IMR-90 (cell line): Measurements from ENCODE around the gene FER1L5. TPM values are rescaled to one million over a fixed set of nuclear protein-coding genes. Genes with fewer than 3 reads are reported as not detected.
A peak's percentile ranks its signal among the peaks of the same experiment; 100 is the strongest.

Experiments
- ATAC-seq: fragments of 200-7000 bp; cut with Tn5 transposase; 2 replicates; pipeline ENCODE4 v1.9.1; 2020; ENCODE audit warnings: low read depth, mild to moderate bottlenecking, moderate library complexity
- BruUV-seq: library from RNA; stranded (reverse); fragments of 400-500 nt; replicated peaks from 2 replicates; lab custom pipeline; 2021; lab: Mats Ljungman, UMichigan
- CTCF ChIA-PET: fragments of 300-600 bp; formaldehyde crosslinking; extraction: SDS; loops from one replicate; lab custom pipeline; 2021; ENCODE audit warnings: antibody characterized with exemption; lab: Yijun Ruan, JAX
- POLR2A ChIA-PET: fragments of 300-600 bp; sonication (Branson Sonifier 250); formaldehyde crosslinking; loops from one replicate; lab custom pipeline; 2022; ENCODE audit warnings: antibody characterized with exemption; ENCODE audit not compliant: unreplicated experiment; lab: Charles Lee
- DNase-seq: peaks from one replicate; pipeline ENCODE4 v3.0.0; 2013
- H2AFZ ChIP-seq: replicated peaks from 2 replicates; pipeline ENCODE3; 2013; ENCODE audit warnings: low read length, mild to moderate bottlenecking; ENCODE audit not compliant: poor library complexity
- H2AK5ac ChIP-seq: 2 replicates; pipeline ENCODE4 v1.6.1; 2013; ENCODE audit warnings: low read depth, low read length, inconsistent platforms
- H2AK9ac ChIP-seq: replicated peaks from 2 replicates; pipeline ENCODE3; 2013; ENCODE audit warnings: mild to moderate bottlenecking, low read depth, low read length, moderate library complexity; ENCODE audit not compliant: poor library complexity
- H2BK120ac ChIP-seq: 2 replicates; pipeline ENCODE4 v1.6.1; 2013; ENCODE audit warnings: low read depth, low read length, inconsistent platforms
- H2BK15ac ChIP-seq: 3 replicates; pipeline ENCODE4 v1.6.1; 2013; ENCODE audit warnings: low read depth, low read length, inconsistent platforms
- H2BK20ac ChIP-seq: 2 replicates; pipeline ENCODE4 v1.6.1; 2013; ENCODE audit warnings: low read depth, mild to moderate bottlenecking, inconsistent platforms, low read length, moderate library complexity
- H2BK5ac ChIP-seq: 2 replicates; pipeline ENCODE4 v1.6.1; 2013; ENCODE audit warnings: mild to moderate bottlenecking, low read depth, low read length, inconsistent platforms; ENCODE audit not compliant: poor library complexity, severe bottlenecking
- H3K14ac ChIP-seq: replicated peaks from 2 replicates; pipeline ENCODE4 v1.6.1; 2013; ENCODE audit warnings: low read depth, low read length, inconsistent platforms
- H3K18ac ChIP-seq: 2 replicates; pipeline ENCODE4 v1.6.1; 2013; ENCODE audit warnings: low read depth, low read length, control low read depth
- H3K23ac ChIP-seq: 2 replicates; pipeline ENCODE4 v1.6.1; 2013; ENCODE audit warnings: low read depth, low read length, inconsistent platforms
- H3K27ac ChIP-seq: 2 replicates; pipeline ENCODE4 v1.5.1; 2013; ENCODE audit warnings: mild to moderate bottlenecking, control low read depth, low read length; ENCODE audit not compliant: insufficient read depth
- H3K27me3 ChIP-seq: 2 replicates; pipeline ENCODE4 v1.6.1; 2013; ENCODE audit warnings: low read length; ENCODE audit not compliant: control insufficient read depth, insufficient read depth
- H3K36me3 ChIP-seq: 2 replicates; pipeline ENCODE4 v1.6.1; 2013; ENCODE audit warnings: low read length, mixed read lengths; ENCODE audit not compliant: control insufficient read depth, insufficient read depth
- H3K4ac ChIP-seq: 2 replicates; pipeline ENCODE4 v1.6.1; 2013; ENCODE audit warnings: low read depth, low read length, inconsistent platforms
- H3K4me1 ChIP-seq: 2 replicates; pipeline ENCODE4 v1.6.1; 2013; ENCODE audit warnings: low read length, mixed read lengths; ENCODE audit not compliant: control insufficient read depth, insufficient read depth
- H3K4me2 ChIP-seq: 2 replicates; pipeline ENCODE4 v1.6.1; 2013; ENCODE audit warnings: low read depth, mild to moderate bottlenecking, control low read depth, low read length, moderate library complexity
- H3K4me3 ChIP-seq: 2 replicates; pipeline ENCODE4 v1.5.1; 2013; ENCODE audit warnings: low read depth, mild to moderate bottlenecking, control low read depth, low read length, moderate library complexity; ENCODE audit not compliant: insufficient read depth
- H3K56ac ChIP-seq: 2 replicates; pipeline ENCODE4 v1.6.1; 2013; ENCODE audit warnings: low read length, inconsistent platforms; ENCODE audit not compliant: insufficient read depth; ENCODE audit errors: extremely low read depth
- H3K79me1 ChIP-seq, 2 experiments: 2 replicates each; pipeline ENCODE4 v1.6.1; 2013; ENCODE audit warnings: low read length in 2 of 2, inconsistent platforms in 1 of 2, low read depth in 1 of 2
- H3K9ac ChIP-seq: 2 replicates; pipeline ENCODE4 v1.6.1; 2013; ENCODE audit warnings: low read depth, low read length, control low read depth
- H3K9me1 ChIP-seq: 2 replicates; pipeline ENCODE4 v1.6.1; 2013; ENCODE audit warnings: low read length, inconsistent platforms; ENCODE audit not compliant: insufficient read depth
- H3K9me3 ChIP-seq: 2 replicates; pipeline ENCODE4 v1.6.1; 2013; ENCODE audit warnings: low read length; ENCODE audit not compliant: control insufficient read depth, insufficient read depth
- H4K20me1 ChIP-seq: 2 replicates; pipeline ENCODE4 v1.6.1; 2013; ENCODE audit warnings: low read length, inconsistent platforms; ENCODE audit not compliant: insufficient read depth
- H4K5ac ChIP-seq: 2 replicates; pipeline ENCODE4 v1.6.1; 2013; ENCODE audit warnings: mild to moderate bottlenecking, low read depth, low read length, control low read depth
- H4K8ac ChIP-seq, 2 experiments: 2 replicates each; pipeline ENCODE4 v1.6.1; 2013; ENCODE audit warnings: low read depth in 2 of 2, low read length in 2 of 2, control low read depth in 1 of 2, inconsistent platforms in 1 of 2
- H4K91ac ChIP-seq: 2 replicates; pipeline ENCODE4 v1.6.1; 2013; ENCODE audit warnings: low read depth, low read length, inconsistent platforms; ENCODE audit not compliant: insufficient read depth
- BHLHE40 ChIP-seq: fragments of 150-350 bp; IDR thresholded peaks from 2 replicates; pipeline ENCODE4 v1.6.1; 2016; ENCODE audit warnings: mild to moderate bottlenecking, low read depth, low read length
- CEBPB ChIP-seq: IDR thresholded peaks from 2 replicates; pipeline ENCODE4 v1.6.1; 2012; ENCODE audit warnings: low read depth, low read length, improper control_type of control experiment
- CTCF ChIP-seq: conservative IDR thresholded peaks from 2 replicates; pipeline ENCODE4 v1.5.1; 2012; ENCODE audit warnings: mild to moderate bottlenecking, low read depth, low read length, improper control_type of control experiment
- ELK1 ChIP-seq: fragments of 150-350 bp; IDR thresholded peaks from 2 replicates; pipeline ENCODE4 v1.6.1; 2016; ENCODE audit warnings: low read depth, mild to moderate bottlenecking, low read length, moderate library complexity, borderline replicate concordance
- FOS ChIP-seq: fragments of 150-350 bp; IDR thresholded peaks from 2 replicates; pipeline ENCODE4 v1.6.1; 2016; ENCODE audit warnings: low read depth, low read length
- MAFK ChIP-seq: IDR thresholded peaks from 2 replicates; pipeline ENCODE4 v1.6.1; 2012; ENCODE audit warnings: low read depth, low read length, improper control_type of control experiment
- MAZ ChIP-seq: IDR thresholded peaks from 2 replicates; pipeline ENCODE4 v1.6.1; 2012; ENCODE audit warnings: low read depth, mild to moderate bottlenecking, low read length, improper control_type of control experiment, moderate library complexity, borderline replicate concordance
- RFX5 ChIP-seq: IDR thresholded peaks from 2 replicates; pipeline ENCODE4 v1.8.0; 2012; ENCODE audit warnings: low read depth, mild to moderate bottlenecking, low read length, moderate library complexity
- SMC3 ChIP-seq: fragments of 150-350 bp; IDR thresholded peaks from 2 replicates; pipeline ENCODE4 v1.6.1; 2016; ENCODE audit warnings: low read depth, mild to moderate bottlenecking, antibody characterized with exemption, low read length, moderate library complexity
- WGBS, 2 experiments: methylation state at CpG; one replicate each; pipeline versions ENCODE4 v1.1.5 to v1.1.7; 2013; ENCODE audit warnings: missing lambda C conversion rate in 2 of 2; ENCODE audit not compliant: insufficient read length in 1 of 2; ENCODE audit errors: extremely low coverage in 2 of 2; 5-methylcytosine and 5-hydroxymethylcytosine counted together
- dilution Hi-C: fragments of 300-500 bp; cut with HindIII; formaldehyde crosslinking; loops from one replicate; pipeline ENCODE4 v1.14.3; 2018; ENCODE audit warnings: low sequenced_read_pairs; ENCODE audit not compliant: unreplicated experiment
- in situ Hi-C: fragments of 300-500 bp; cut with MboI; formaldehyde crosslinking; loops from 3 replicates; pipeline ENCODE4 v1.14.3; 2019; ENCODE audit warnings: low sequenced_read_pairs, inconsistent platforms, mixed read lengths
- intact Hi-C: fragments of 100-400 bp; cut with micrococcal nuclease; formaldehyde crosslinking; loops from 2 replicates; pipeline ENCODE4 v1.10.0; 2022
- polyA plus RNA-seq, 3 experiments: library from polyadenylated mRNA; depleted of rRNA; stranded (reverse); fragments of >200 nt; gene quantifications; 2 replicates each; pipeline ENCODE4 v1.2.3, GENCODE V29; 2012; ENCODE audit warnings: low replicate concordance in 1 of 3
- total RNA-seq: library from RNA; depleted of rRNA; stranded (reverse); fragments of >200 nt; gene quantifications from 2 replicates; pipeline ENCODE4 v1.2.3, GENCODE V29; 2012
- TF ChIP-seq, protein P1 (sequence below): fragments of 150-350 bp; IDR thresholded peaks from 2 replicates; pipeline ENCODE4 v1.6.1; 2017; ENCODE audit warnings: mild to moderate bottlenecking, antibody characterized with exemption, low read length, low read depth

FER1L5 gene
- total and polyA plus RNA-seq, 2 of the 4 experiments (the other 2 are of a cell fraction) = 0.15 to 0.36 TPM

DNA sequence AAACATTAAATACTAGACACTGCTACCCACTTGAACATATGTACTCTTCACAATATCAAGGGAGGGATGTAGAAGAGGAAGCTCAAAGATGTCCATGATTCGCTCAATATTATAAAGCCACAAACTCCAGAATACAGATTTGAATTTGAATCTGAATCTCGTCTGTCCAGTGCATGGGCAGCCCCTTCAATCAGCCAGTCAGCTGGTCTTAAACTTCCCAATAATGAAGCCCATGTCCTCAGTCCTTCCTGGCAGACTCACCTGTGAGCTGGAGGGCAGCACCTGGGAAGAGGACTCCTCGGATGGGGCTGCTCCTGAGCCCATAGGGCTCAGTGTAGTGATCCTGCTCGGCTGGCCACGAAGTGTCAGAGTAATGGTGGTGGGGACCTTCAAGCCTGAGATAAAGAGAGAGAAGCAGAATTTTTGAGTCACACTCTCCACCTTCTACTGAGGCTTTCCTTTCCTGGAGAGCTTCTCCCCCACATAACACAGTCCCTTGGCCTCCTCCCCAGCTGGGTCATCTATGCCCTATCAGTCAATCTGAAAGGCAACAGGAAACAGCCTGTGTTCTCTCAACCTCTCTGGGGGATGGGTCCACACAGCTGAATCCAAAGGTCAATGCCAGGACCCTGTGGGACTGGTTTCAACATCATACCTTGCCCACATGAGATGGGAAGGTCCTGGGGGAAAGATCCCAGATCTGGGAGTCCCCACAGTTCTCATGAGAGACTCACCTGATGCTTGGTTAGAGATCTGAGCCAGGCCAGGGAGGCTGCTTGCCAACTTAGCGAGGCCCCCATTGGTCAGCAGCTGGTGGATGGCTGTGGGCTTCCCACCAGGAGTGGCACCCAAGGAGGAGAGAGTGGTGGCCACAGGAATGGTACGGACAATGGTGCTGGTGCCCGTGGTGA, 40.9 kb upstream of the FER1L5 start (continued):
- TF ChIP-seq CEBPB = no peak
- no peak for TF ChIP-seq RFX5

DNA sequence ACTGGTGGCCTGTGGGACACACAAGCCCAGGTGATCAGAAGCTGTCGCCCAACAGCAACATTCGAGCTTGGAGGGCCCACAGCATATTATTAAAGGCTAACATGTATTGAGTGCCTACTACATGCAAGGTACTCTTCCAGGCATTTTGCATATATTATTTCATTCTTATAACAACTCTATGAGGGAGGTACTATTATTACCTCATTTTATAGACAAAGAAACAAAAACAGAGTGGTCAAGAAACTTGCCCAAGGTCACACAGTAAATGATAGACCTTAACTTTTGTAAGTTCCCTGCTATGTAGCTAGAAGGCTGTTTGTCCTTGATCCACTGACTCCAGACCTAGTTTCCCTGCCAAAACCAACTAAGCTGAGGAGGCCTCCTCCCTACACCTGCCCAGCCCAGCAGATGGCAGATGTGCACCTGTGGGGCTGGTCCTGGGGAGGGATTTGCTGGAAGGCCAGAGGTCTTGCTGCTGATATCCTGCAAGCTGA, 40.2 kb upstream of the FER1L5 start:
- no peak overlapping the region for H4K8ac ChIP-seq

More for the DNA sequence above, 40.2 kb upstream of the FER1L5 start:
- no peaks in the 10 kb centered on the region for H3K9me3 ChIP-seq
- TF ChIP-seq SMC3 = no peak
- TF ChIP-seq CTCF = no peak
- no peak for TF ChIP-seq RFX5
- no peak for TF ChIP-seq BHLHE40
- TF ChIP-seq, protein P1, sequence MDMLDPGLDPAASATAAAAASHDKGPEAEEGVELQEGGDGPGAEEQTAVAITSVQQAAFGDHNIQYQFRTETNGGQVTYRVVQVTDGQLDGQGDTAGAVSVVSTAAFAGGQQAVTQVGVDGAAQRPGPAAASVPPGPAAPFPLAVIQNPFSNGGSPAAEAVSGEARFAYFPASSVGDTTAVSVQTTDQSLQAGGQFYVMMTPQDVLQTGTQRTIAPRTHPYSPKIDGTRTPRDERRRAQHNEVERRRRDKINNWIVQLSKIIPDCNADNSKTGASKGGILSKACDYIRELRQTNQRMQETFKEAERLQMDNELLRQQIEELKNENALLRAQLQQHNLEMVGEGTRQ = no peak
- no peak for TF ChIP-seq FOS
- no peak for TF ChIP-seq MAZ
- TF ChIP-seq ELK1 = no peak
- no peak for TF ChIP-seq MAFK
- no peak for TF ChIP-seq CEBPB
- H4K20me1 ChIP-seq = peaks cover 9% of the 10 kb centered on the region
- H2AFZ ChIP-seq = no peak overlapping the region
- H3K36me3 ChIP-seq = peaks cover 62% of the 10 kb centered on the region
- no peak overlapping the region for H3K23ac ChIP-seq
- no peak overlapping the region for H4K5ac ChIP-seq
- intact Hi-C loops (no loop called here), dilution Hi-C loops (no loop called here), in situ Hi-C loops (loop anchor here (25.0 kb wide), 1 partner anchor 360 kb away; no protein-coding TSS in a partner anchor)
- H3K4ac ChIP-seq = no peak overlapping the region
- no peak overlapping the region for H3K9ac ChIP-seq
- H3K4me2 ChIP-seq = no peak overlapping the region
- H2BK5ac ChIP-seq = no peak overlapping the region
- H3K27me3 ChIP-seq = no peaks in the 10 kb centered on the region
- no TSS peak for BruUV-seq
- H3K14ac ChIP-seq = no peak overlapping the region
- H3K56ac ChIP-seq = no peak overlapping the region
- peak overlapping the region; percentile 7 for H2AK9ac ChIP-seq
- DNase-seq (no peak), ATAC-seq (no peak)
- ChIA-PET CTCF (no interaction called here), POLR2A (no interaction called here)
- H3K79me1 ChIP-seq = peaks cover 7 to 29% of the 10 kb centered on the region in 2 experiments; a peak in 3 of 4 replicates
- no peak overlapping the region for H3K18ac ChIP-seq
- no CpG with 5 or more reads among the region's 2 CpGs for WGBS, 2 experiments
- H3K9me1 ChIP-seq = peaks cover 9% of the 10 kb centered on the region
- no peak overlapping the region for H2BK15ac ChIP-seq
- no peak overlapping the region for H2BK120ac ChIP-seq
- H2BK20ac ChIP-seq = no peak overlapping the region
- no peak overlapping the region for H3K4me3 ChIP-seq
- H3K27ac ChIP-seq = no peak overlapping the region
- no peak overlapping the region for H4K91ac ChIP-seq
- H2AK5ac ChIP-seq = no peak overlapping the region
- peaks cover 2% of the 10 kb centered on the region; the same call in 1 of the 2 replicates for H3K4me1 ChIP-seq
